NCI-H2107 (cell line): Measurements from ENCODE around the gene ZNF222.

Experiments used
- DNase-seq: peaks from one replicate; lab custom pipeline; 2025; lab: John Stamatoyannopoulos, UW

Gene ZNF222

DNA sequence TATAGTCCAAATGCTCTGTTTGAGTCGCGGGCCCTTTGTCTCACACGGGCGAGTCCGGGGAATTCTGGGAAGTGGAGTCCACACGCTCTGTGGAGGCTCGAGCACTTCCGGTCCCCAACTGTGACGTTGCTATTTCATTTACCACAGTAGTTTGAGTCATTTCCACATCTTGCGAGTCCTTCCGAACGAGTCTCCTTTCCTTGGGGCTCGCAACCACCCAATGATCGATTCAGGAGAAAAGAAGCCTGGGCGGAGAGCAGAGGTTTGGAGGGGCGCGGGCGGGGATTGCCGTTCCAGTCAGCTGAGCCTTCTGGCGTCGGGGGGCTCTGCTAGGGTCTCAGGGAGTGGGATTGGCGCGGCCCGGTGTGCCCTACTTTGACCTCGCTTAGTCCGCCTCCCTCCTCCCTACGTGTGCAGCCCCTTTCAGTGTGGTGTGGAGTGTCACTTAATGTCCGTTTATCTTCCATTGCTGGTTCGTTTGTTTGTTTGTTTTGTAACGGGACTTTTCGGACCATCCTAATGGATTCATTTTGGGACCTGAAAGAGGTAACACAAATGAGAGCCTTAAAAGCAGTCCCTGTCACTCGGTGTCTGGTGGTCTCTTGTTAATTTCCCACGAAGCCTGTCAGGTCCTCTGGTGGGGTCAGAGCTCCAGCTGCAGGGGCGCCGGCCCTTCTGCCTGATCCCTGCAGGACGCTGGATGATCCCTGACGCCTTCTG lies at the start of gene ZNF222:
Gene ZNF222, plus strand, starts transcription at position 163 of the 720 bp plus-strand sequence. Its CDS starts 58 bp downstream, at position 221.
- DNase-seq: peak; percentile 44

DNA sequence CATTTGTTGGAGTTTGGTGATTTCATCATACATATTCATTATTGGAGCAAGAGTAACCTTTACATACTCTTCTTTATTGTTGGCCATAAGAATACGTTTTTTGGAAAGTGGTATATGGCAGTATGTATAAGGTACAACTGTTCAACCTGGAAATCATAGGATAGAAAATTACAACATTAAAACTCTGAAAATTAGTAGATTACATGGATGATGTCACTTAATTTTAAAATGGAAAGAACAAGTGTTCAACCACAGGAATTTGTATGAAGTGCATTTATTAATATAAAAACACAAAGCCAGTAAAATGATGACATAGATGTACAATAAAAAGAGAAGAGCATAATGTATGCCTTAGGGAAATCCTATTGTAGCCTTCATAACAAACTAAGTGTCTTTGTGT lies 48.4 kb upstream of the ZNF222 start:
- no peak for DNase-seq

DNA sequence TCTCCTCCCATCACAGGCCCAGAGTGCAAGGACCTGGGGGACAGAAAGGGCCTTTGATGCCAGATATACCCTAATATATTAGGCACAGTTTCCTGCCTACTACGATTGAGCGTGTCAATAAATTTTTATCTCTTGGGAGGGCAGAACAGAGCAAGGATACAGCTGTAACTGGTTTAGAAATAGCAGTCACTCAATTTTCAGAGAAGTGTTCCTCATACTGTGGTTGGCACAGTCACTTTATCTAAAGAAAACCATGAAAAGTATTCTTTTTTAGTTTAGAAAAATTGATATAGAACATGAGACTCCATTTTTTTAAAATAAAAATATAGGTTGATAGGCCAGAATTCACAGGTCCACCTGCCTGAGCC lies 41.7 kb upstream of the ZNF222 start:
- DNase-seq: no peak

DNA sequence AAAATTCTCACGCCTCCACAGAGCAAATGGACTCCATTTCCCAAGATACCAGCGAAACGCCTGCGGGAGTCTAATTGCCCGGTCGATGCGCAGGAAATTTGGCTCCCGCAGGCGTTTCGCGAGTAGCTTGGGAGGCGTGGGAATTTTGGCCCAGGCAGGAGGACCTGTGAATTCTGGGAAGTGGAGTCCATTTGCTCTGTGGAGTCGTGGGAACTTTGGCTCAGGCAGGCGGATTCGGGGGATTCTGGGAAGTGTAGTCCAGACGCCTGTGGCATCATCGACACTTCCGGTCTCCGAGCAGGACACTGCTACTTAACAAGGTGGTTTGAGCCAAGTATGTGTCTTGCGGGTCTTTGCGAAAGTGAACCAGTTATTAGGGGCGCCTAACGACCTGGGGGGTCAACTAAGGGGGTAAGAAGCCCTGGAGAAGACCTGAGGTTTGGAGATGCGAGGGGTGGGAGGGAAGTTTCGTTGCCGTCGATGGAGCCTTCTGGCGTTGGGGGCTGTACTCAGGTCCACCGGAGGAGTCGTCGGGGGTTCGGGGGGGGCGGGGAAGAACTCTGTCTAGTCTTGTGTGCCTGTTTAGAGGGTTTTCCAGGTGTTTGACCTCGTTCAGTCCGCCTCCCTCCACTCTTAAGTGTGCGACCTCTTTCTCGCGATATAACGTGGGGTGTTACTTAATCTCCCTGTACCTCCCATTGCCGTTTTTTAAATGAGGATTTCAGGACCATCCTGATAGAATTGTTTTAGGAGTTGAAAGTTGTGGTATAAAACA lies 41.1 kb upstream of the ZNF222 start, which contains the start of gene ZNF155:
Gene ZNF155, plus strand, starts transcription at position 277 of the 775 bp plus-strand sequence. CDS start 4,356 bp downstream, outside the sequence.
- peak; percentile 66 for DNase-seq

DNA sequence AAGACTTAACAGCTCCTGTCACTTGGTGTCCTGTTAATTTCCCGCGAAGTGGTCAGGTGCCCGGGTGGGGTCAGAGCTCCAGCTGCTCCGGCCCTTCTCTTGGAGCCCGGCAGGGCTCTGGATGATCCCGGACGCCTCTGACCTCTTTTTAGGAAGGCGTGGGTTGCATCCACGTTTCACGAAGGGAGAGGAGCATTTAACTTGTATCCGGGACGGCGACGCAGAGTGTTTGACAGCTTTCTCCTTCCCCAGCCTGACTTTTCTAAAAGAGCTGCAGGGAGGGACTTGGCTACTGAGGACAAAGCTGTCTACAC lies 40.5 kb upstream of the ZNF222 start:
- DNase-seq: no peak

DNA sequence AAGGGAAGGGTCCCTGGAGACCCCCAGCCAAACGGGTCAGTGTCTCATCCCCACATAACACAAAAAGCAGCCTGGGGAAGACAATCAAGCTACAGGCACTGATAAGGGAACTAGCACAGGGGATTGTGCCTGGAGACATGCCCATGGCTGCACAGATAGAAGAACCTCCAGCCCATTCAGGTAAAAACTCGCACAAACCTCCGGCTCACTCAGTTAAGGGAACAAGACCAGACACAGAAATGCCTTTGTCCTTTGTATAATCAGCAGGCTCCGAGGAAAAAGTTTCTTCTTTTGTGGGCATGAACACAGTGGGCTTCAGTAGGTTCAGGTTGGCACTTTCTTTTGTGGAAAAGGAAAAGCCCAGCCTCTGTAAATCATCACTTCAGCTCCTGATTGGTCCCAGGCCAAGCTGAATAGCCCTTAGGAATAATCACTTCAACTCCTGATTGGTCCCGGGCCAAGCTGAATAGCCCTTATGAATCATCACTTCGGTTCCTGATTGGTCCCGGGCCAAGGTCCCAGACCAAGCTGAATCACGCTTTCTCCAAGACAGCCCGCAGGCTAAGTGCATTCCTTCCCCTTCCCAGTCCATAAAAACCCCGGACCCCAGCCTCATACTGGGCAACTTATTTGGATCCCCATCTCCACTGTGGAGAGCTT lies 27.4 kb upstream of the ZNF222 start:
- no peak for DNase-seq

DNA sequence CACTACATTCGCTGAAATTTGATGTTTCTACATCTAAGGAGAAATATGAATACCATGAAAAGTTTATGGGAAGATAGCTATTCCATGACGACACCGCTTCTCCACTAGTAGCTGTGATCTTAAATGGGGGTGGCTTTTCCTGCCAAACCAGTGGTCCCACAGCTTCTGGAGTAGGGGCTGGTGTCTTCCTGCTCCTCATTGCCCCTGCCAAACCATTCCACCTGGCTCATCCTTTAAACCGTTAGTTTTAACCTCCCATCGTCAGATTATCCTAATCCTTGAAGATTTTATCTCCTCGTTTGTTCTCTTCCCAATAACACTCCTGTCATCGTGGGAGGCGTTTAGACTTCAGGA lies 23.0 kb upstream of the ZNF222 start:
- no peak for DNase-seq

DNA sequence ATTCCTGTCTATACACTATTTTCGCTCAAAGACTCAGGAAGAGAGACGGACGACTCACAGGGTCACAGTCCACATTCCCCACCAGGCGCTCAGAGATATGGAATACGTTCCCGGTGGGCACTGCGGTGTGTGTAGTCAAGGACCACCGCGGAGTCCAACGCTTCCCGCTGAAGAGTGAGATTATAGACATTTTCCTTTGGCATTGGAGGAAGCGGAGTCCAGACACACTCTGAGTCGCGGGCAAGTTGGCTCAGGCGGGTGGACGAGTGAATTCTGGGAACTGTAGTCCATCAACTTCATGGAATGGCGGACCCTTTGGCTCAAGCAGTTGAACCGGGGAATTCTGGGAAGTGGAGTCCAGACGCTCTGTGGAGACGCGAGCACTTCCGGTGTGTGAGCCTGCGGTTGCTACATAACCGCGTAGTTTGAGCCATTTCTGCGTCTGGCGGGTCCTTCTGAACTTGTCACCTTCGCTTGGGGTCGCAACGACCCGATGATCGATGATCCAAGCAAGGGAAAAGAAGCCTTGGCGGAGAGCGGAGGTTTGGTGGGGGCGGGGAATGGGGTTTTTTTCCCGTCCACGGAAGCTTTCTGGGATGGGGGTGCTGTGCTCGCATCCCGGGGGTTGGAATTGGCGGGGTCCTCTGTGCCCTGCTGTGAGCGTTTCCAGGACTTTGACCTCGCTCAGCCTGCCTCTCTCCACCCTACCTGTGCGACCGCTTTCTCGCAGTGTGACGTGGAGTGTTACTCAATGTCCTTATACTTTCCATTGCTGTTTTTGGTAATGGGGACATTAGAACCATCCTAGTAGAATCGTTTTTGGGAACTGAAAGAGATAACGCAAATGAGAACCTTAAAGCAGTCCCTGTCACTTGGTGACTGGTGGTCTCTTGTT lies 22.4 kb upstream of the ZNF222 start, which contains the start of gene ZNF230:
Gene ZNF230, plus strand, starts transcription at position 392 of the 895 bp plus-strand sequence. CDS start 4,122 bp downstream, outside the sequence.
- peak; percentile 87 for DNase-seq

DNA sequence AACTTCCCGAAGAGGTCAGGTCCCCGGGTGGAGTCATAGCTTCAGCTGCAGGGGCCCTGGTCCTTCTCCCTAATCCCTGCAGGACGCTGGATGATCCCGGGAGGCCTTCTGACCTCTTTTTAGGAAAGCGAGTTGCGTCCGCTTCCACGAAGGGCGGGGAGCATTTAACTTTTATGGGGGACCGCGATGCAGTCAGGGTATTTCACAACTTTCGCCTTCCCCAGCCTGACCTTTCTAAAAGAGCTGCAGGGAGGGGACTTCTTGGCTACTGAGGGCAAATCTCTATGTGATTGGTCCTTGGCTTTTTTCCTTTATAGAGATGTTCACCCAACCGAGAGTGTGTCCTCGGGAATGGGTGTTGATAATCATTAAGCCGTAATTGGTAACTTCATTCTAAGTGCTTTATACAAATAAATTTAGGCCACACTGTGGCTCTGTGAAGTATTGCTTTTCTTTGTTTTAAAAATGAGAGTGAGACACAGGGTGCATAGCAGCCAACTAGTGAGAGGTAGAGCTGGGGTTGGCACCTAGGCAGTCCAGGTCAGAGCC lies 21.6 kb upstream of the ZNF222 start:
- DNase-seq: no peak

DNA sequence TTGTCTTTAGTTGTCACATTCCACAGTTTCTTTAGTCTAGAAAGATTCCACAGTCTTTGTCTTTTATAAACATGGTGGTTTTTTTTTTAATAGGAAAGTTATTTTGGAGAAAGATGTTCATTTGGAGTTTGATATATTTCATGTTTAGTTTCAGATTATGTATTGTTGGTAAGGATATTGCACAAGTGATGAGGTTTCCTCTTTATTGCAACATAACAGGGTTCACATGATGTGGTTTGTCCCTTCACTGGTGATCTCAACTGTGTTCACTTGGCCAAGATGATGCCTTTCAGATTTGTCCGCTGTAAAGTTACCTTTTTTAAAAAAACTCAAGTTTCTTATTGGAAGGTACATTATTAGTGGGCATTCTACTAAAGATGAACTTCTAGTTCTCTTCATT lies 19.2 kb upstream of the ZNF222 start:
- DNase-seq: no peak

DNA sequence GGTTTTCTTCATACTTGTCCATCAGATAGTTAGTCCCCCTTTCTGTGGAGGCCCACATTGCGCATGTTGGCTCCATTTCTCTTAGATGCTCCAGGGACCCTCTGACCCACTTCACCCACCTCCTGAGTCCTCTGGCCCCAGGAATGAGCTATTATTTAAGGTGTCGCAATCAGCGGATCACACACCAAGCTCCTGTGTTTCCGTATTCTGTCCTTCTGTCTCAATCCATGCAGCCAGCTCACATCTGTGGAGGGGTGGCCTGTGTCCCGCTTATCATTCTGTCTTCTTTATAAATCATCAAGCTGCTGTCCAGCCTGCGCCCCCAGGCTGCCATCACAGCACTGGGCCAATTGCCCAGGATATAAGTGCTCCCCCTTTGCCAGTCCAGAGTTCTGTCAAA lies 17.7 kb upstream of the ZNF222 start:
- DNase-seq: no peak

DNA sequence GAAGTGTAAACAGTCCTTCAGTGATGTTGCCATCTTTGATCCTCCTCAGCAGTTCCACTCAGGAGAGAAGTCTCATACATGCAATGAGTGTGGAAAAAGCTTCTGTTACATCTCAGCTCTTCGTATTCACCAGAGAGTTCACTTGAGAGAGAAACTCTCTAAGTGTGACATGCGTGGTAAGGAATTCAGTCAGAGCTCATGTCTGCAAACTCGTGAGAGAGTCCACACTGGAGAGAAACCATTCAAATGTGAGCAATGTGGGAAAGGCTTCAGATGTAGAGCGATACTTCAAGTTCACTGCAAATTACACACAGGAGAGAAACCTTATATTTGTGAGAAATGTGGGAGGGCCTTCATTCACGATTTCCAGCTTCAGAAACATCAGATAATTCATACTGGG lies 14.7 kb upstream of the ZNF222 start:
- DNase-seq: no peak

DNA sequence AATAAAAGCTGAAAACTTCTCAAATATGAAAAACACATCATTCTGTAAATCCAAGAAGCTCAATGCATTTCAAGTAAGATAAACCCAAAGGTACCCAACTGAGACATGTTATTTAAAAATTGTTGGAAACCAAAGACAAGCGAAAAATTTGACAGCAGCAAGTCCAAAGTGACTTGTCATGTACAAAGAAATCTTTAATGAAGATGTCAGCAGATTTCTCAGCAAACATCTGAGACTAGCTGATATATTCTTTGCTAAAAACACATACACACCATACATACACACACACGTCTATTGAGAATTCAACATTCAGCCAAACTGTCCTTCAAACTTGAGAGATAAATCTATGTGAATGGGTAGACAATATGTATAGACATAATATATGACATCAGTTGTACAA lies 5.7 kb upstream of the ZNF222 start:
- no peak for DNase-seq

DNA sequence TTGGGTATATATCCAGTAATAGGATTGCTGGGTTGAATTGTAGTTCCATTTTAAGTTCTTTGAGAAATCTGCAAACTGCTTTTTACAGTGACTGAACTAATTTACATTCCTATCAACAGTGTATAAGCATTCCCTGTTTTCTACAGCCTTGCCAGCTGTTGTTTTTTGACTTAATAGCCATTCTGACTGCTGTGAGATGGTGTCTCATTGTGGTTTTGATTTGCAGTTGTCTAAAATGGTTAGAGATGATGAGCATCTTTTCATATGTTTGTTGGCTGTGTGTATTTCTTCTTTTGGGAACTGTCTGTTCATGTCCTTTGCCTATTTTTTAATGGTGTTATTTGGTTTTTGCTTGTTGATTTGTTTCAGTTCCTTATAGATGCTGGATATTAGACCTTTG lies 4.0 kb upstream of the ZNF222 start:
- no peak for DNase-seq

DNA sequence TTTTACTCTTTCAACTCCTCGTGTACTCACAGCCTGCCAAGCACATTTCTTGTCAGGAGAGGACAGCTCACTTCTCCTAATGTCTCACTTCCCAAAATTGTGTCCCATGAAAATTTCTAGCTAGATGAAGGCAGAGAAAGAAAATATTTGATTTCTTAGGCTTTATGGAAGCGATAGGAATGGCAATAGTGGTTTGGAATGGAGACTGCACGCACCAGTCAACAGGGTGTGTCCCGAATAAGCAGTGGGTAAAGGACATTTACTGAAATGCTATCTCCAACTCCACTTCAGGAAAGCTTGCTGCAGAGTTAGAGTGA lies 321 bp upstream of the ZNF222 start:
- no peak for DNase-seq

DNA sequence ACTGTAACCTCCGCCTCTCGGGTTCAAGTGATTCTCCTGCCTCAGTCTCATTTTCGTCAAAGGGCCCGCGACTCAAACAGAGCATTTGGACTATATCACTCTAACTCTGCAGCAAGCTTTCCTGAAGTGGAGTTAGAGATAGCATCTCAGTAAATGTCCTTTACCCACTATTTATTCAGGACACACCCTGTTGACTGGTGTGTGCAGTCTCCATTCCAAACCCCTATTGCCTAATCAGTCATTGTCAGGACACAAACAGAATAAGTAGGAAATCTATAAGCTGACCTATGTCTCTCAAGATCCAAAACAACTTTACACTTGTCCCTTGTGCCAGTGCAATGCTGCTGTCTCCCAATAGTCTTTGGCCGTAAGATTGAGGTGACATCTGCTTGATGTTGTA lies 1.4 kb downstream of the ZNF222 start:
- DNase-seq: no peak

DNA sequence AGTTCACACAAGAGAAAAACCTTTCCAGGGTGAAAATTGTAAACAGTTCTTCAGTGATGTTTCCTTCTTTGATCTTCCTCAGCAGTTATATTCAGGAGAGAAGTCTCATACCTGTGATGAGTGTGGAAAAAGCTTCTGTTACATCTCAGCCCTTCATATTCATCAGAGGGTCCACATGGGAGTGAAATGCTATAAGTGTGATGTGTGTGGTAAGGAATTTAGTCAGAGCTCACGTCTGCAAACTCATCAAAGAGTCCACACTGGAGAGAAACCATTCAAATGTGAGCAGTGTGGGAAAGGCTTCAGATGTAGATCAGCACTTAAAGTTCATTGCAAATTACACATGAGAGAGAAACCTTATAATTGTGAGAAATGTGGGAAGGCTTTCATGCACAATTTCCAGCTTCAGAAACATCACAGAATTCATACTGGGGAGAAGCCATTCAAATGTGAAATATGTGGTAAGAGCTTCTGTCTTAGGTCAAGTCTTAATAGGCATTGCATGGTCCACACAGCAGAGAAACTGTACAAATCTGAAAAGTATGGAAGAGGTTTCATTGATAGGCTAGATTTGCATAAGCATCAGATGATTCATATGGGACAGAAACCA lies 6.9 kb downstream of the ZNF222 start:
- no peak for DNase-seq

DNA sequence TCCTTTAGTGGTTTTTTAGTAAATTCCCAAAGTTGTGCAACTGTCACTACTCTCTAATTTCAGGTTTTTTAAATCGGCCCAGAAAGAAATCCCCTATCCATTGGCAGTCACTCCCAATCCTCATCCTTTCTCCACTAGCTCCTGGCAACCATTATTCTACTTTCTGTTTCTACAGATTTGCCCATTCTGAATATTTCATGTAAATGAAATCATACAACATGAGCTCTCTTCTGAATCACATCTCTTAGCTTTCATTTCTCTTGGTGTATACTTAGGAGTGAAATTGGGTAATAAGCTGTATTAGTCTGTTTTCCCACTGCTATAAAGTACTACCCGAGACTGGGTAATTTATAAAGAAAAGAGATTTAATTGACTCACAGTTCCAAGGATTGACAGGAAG lies 17.0 kb downstream of the ZNF222 start:
- DNase-seq: no peak

DNA sequence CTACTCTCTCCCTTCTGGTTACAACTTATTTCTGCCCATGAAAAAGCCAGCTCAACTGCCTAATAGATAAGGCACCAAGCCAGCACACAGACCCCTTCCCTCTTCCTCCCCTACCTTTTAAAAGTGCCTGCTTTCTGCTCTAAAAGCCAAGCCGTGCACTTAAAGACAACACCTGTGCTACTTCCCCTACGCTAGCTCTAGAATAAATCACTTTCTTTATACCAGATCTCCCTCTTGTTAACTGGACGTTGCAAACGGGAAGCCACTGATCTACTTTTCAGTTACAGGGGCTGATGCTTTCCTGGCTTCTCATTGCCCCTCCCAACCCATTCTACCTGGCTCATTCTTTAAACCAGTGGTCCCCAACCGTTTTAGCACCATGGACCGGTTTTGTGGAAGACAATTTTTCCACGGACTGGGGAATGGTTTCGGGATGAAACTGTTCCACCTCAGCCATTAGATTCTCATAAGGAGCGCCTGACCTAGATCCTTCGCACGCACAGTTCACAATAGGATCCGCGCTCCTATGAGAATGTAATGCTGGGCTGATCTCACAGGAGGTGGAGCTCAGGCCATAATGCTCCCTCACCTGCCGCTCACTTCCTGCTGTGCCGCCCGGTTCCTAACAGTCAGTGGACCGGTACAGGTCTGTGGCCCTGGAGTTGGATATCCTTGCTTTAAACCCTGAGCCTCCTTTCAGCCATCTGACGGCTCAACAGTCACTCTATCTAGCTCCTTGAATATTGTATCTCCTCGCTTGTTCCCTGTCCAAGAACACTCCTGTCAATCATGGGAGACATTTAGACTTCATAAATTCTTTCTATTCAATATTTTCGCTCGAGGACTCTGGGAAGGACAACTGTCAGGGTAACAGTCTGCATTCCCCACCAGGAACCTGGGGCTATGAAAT lies 25.8 kb downstream of the ZNF222 start:
- DNase-seq: peak; percentile 68

DNA sequence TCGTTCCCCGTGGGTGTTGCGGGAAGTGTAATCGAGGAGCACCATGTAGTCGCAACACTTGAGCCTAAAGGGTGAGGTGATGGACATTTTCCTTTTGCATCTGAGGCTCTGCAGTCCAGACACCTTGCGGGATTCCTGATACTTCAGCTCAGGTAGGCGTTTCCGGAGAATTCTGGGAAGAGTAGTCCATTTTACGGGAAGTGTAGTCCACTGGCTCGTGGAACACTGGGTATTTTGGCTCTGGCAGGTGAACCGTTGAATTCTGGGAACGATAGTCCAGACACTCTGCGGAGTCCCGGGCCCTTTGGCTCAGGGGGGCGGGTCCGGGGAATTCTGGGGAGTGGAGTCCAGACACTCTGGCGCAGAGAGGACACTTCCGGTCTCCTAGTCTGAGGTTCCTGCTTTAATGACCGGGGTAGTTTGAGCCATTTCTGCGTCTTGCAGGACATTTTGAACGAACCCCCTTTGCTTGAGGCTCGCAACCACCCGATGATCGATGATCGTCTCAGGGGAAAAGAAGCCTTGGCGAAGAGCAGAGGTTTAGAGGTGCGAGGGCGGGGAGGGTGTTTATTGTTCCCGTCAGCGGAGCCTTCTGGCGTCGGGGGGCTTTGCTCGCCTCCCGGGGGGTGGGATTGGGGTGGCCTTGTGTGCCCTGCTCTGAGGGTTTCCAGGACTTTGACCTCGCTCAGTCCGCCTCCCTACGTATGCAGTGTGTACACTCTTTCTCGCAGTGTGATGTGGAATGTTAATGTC lies 26.6 kb downstream of the ZNF222 start, which contains the start of gene ZNF223:
Gene ZNF223, plus strand, starts transcription at position 387 of the 753 bp plus-strand sequence. CDS start 3,141 bp downstream, outside the sequence.
- DNase-seq: peak; percentile 95
